Measurements from ENCODE around the gene NCKAP5.
"Not testable (repeated sequence)": the region's sequence is repeated elsewhere in the genome, so short reads cannot be mapped to it uniquely, and the experiment has no call there.

DNA sequence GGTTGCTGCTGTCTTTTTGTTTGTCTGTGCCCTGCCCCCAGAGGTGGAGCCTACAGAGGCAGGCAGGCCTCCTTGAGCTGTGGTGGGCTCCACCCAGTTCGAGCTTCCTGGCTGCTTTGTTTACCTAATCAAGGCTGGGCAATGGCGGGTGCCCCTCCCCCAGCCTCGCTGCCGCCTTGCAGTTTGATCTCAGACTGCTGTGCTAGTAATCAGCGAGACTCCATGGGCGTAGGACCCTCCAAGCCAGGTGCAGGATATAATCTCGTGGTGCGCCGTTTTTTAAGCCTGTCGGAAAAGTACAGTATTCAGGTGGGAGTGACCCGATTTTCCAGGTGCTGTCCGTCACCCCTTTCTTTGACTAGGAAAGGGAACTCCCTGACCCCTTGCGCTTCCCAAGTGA lies 97.8 kb downstream of the NCKAP5 start:
- TF ChIP-seq, protein P1, sequence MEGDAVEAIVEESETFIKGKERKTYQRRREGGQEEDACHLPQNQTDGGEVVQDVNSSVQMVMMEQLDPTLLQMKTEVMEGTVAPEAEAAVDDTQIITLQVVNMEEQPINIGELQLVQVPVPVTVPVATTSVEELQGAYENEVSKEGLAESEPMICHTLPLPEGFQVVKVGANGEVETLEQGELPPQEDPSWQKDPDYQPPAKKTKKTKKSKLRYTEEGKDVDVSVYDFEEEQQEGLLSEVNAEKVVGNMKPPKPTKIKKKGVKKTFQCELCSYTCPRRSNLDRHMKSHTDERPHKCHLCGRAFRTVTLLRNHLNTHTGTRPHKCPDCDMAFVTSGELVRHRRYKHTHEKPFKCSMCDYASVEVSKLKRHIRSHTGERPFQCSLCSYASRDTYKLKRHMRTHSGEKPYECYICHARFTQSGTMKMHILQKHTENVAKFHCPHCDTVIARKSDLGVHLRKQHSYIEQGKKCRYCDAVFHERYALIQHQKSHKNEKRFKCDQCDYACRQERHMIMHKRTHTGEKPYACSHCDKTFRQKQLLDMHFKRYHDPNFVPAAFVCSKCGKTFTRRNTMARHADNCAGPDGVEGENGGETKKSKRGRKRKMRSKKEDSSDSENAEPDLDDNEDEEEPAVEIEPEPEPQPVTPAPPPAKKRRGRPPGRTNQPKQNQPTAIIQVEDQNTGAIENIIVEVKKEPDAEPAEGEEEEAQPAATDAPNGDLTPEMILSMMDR (IDR thresholded peaks at IDR 0.05 in 4 of 5, conservative IDR thresholded peaks at IDR 0.05 in 1 of 5), result not testable (repeated sequence)
- not testable (repeated sequence) for TF ChIP-seq POLR2A (IDR thresholded peaks at IDR 0.05)
